ENCODE measurements around the gene RAB3GAP1.

Gene RAB3GAP1

GRCh38 chr2:135169900-135170753 lies 118.0 kb downstream of the RAB3GAP1 start:
- no peak for DNase-seq

GRCh38 chr2:135174049-135174809 lies 122.1 kb downstream of the RAB3GAP1 start:
- DNase-seq = no peak

GRCh38 chr2:135174810-135175093 lies 122.7 kb downstream of the RAB3GAP1 start:
- DNase-seq = no peak

GRCh38 chr2:135175177-135175576 lies 123.1 kb downstream of the RAB3GAP1 start:
- DNase-seq = no peak

- DNase-seq = no peak
Measured at GRCh38 chr2:135179689-135180088, 127.6 kb downstream of the RAB3GAP1 start.

GRCh38 chr2:135182190-135182589 lies 130.1 kb downstream of the RAB3GAP1 start:
- no peak for DNase-seq

GRCh38 chr2:135182601-135183000 lies 130.5 kb downstream of the RAB3GAP1 start:
- DNase-seq = no peak

GRCh38 chr2:135183822-135184221 lies 131.7 kb downstream of the RAB3GAP1 start:
- DNase-seq = no peak

GRCh38 chr2:135186054-135186453 lies 134.0 kb downstream of the RAB3GAP1 start:
- no peak for DNase-seq

- no peak for DNase-seq
Measured at GRCh38 chr2:135187270-135187669, 135.2 kb downstream of the RAB3GAP1 start.

GRCh38 chr2:135189148-135189547 lies 137.1 kb downstream of the RAB3GAP1 start:
- DNase-seq = no peak

GRCh38 chr2:135190799-135191198 lies 138.7 kb downstream of the RAB3GAP1 start:
- no peak for DNase-seq

GRCh38 chr2:135198481-135198880 lies 146.4 kb downstream of the RAB3GAP1 start:
- DNase-seq = no peak

- DNase-seq = no peak
Measured at GRCh38 chr2:135202751-135203150, 150.7 kb downstream of the RAB3GAP1 start.

- no peak for DNase-seq
Measured at GRCh38 chr2:135203944-135204343, 151.9 kb downstream of the RAB3GAP1 start.

GRCh38 chr2:135208016-135208415 lies 155.9 kb downstream of the RAB3GAP1 start:
- DNase-seq = no peak

- DNase-seq = no peak
Measured at GRCh38 chr2:135212757-135213156, 160.7 kb downstream of the RAB3GAP1 start.

GRCh38 chr2:135218426-135218825 lies 166.3 kb downstream of the RAB3GAP1 start:
- DNase-seq = no peak

GRCh38 chr2:135219226-135219625 lies 167.1 kb downstream of the RAB3GAP1 start:
- DNase-seq = no peak

Data from MV-4-11 (cell line).